ENCODE measurements around the gene CDH23.

GRCh38 chr10:71555724-71556119, 159.0 kb downstream of the CDH23 start:
- no peak for TF ChIP-seq CTCF (conservative IDR thresholded peaks at IDR 0.05 in 1 of 2, IDR thresholded peaks at IDR 0.05 in 1 of 2; ENCODE audit: low read depth in 1 of 2, low read length in 2 of 2)
- TF ChIP-seq EZH2 (IDR thresholded peaks at IDR 0.05; ENCODE audit: low read length, missing control alignments) = no peak

All from fibroblast of lung (primary cell).